Right forelimb (tissue), 1 donor: ENCODE results near the gene RAPGEF6.
"Not testable (repeated sequence)": the region's sequence is repeated elsewhere in the genome, so short reads cannot be mapped to it uniquely, and the experiment has no call there.

Experiments
- DNase-seq: peaks from one replicate; pipeline ENCODE4 v3.0.0-alpha.2; 2018

The RAPGEF6 gene

DNA sequence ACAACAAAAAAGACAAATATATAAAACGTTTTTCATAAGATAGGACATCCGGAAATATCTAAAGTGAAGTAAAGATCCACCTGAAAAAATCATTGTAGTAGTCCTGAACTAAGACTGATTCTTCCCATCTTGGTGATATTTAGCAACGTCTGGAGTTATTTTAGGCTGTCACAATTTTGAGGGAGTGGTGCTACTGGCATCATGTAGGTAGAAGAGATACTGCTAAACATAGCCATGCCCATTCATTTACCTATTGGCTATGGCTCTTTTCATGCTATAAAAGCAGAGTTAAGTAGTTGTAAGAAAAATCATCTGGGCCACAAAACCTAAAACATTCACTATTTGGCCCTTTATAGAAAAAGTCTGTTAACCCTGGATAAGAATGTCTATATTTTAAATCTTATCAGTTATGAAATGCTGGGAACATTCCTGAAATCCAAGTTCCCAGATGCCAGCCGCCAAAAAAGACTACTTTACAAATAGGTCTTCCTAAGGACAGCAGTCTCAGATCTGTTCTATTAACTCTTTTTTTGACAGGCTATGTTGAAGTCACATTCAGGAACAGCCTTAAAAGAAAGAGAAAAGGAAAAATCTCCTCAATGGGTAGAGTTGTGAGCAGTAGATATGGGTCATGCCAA is 27.0 kb downstream of the RAPGEF6 start:
- DNase-seq, result no peak

DNA sequence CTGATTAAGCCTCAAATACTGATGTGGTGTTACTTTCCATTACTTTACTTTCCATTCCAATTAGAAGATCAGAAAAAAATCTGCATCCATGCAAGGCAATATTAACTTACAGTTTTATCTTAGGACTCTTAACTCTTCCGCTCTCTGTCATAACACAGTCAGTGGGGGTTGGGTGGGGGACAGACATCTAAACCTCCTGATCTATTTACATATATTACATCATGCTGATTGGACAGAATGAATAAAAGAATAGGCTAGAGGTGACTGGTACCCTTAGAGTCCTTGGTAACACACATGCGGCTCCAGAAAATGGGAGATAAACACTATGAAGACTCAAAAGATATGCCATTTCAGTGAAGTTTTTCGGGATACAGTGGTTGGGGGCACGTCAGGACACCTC is 27.6 kb downstream of the RAPGEF6 start:
- no peak for DNase-seq

DNA sequence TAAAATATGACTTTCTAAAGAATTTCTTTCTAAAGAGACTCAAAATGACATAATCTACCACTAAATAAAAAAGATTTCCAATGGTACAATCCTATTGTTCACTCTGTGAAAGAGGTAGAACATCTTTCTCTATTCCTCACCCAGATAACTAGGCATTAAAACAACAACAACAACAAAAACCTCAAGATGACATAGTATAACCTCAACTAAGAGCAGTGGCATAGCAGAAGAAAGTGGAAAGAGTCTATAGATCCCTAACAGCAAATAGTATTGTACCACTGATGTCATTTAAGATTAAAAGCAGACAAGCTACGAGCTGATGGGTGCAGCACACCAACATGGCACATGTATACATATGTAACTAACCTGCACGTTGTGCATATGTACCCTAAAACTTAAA is 29.9 kb downstream of the RAPGEF6 start:
- DNase-seq, result no peak

GRCh38 chr5:131595088-131596033 is 39.7 kb downstream of the RAPGEF6 start:
- DNase-seq, result no peak

- no peak for DNase-seq
Measured at GRCh38 chr5:131593921-131594320, 41.1 kb downstream of the RAPGEF6 start.

DNA sequence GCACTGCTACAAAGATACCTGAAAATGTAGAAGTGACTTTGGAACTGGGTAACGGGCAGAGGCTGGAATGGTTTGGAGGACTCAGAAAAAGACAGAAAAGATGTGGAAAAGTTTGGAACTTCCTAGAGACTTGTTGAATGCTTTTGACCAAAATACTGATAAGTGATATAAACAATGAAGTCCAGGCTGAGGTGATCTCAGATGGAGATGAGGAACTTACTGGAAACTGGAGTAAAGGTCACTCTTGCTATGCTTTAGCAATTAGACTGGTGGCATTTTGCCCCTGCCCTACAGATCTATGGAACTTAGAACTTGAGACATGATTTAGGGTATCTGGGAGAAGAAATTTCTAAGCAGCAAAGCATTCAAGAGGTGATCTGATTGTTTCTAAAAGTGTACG is 41.6 kb downstream of the RAPGEF6 start:
- not testable (repeated sequence) for DNase-seq

GRCh38 chr5:131589510-131590348 is 45.3 kb downstream of the RAPGEF6 start:
- peak; percentile 51 for DNase-seq

GRCh38 chr5:131587541-131587940 is 47.5 kb downstream of the RAPGEF6 start:
- DNase-seq, result no peak

GRCh38 chr5:131581702-131582101 is 53.3 kb downstream of the RAPGEF6 start:
- DNase-seq, result no peak

DNA sequence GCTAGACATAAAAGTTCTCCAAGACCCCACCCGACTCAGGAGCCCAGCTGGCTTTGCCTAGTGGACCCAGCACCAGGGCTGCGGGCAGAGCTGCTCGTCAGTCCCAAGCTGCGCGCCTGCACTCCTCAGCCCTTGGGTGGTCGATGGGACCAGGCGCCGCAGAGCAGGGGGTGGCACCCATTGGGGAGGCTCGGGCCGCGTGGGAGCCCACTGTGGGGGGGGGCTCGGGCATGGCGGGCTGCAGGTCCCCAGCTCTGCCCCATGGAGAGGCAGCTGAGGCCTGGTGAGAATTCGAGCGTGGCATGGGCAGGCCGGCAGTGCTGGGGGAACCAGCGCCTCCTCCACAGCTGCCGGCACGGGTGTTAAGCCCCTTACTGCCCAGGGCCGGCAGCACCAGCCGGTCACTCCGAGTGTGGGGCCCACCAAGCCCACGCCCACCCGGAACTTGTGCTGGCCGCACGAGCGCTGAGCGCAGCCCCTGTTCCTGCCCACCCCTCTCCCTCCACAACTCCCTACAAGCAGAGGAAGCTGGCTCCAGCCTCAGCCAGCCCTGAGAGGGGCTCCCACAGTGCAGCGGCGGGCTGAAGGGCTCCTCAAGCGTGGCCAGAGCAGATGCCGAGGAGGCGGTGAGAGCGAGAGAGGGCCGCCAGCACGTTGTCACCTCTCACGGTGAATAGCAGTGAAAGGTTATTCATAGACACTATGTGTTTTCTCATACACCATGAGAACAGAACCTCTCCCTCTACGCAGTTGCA is 54.9 kb downstream of the RAPGEF6 start:
- DNase-seq, result no peak

- no peak for DNase-seq
Measured at GRCh38 chr5:131575660-131576227, 59.3 kb downstream of the RAPGEF6 start.

DNA sequence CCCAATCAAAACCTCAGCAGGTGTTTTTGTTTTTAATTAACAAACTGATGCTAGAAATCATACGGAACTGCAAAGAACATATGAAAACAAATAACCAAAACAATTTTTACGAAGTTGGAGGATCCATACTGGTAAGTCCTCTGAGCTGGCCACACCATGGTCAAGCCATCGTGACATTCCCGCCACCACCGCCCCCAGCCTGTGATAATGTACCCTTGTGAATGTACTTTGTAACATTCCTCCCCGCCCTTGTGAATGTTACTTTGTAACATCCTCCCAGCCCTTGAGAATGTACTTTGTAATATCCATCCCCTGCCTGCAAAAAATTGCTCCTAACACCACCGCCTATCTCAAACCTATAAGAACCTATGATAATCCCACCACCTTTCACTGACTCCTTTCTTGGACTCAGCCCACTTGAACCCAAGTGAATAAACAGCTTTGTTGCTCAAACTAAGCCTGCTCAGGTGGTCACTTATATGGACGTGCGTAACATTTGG is 63.3 kb downstream of the RAPGEF6 start:
- DNase-seq, result no peak

DNA sequence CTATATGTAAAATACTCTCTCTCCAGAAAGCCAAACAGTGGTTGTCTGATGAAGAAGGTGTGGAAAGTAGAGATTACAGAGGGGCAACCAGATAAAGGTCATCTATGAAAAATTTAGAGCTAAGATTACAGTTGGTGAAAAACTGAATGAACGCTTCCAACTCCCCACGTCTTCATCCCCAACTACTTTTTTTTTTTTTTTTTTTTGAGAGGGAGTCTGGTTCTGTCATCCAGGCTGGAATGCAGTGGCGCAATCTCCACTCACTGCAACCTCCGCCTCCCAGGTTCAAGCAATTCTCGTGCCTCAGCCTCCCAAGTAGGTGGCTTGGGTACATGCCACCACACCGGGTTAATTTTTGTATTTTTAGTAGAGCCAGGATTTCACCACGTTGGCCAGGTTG is 64.3 kb downstream of the RAPGEF6 start:
- no peak for DNase-seq

DNA sequence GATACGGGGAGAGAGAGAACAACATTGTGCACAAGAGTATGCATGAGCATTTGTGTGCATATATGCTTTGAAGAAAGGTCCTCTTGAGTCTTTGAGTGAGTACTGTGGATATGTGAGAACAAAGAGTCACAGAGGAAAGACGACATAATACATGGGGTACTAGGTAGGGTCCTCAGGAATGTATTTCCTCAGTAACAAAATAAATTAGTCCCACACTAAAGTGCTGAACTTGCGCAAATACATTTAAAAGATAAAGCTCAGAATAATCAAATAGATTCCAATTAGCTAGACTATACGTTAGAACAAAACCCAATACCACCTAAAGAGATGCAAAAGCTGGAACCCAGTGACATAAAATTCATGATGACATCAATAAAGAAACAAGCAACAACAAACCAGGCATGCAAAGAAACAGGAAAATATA is 70.8 kb downstream of the RAPGEF6 start:
- DNase-seq, result no peak

DNA sequence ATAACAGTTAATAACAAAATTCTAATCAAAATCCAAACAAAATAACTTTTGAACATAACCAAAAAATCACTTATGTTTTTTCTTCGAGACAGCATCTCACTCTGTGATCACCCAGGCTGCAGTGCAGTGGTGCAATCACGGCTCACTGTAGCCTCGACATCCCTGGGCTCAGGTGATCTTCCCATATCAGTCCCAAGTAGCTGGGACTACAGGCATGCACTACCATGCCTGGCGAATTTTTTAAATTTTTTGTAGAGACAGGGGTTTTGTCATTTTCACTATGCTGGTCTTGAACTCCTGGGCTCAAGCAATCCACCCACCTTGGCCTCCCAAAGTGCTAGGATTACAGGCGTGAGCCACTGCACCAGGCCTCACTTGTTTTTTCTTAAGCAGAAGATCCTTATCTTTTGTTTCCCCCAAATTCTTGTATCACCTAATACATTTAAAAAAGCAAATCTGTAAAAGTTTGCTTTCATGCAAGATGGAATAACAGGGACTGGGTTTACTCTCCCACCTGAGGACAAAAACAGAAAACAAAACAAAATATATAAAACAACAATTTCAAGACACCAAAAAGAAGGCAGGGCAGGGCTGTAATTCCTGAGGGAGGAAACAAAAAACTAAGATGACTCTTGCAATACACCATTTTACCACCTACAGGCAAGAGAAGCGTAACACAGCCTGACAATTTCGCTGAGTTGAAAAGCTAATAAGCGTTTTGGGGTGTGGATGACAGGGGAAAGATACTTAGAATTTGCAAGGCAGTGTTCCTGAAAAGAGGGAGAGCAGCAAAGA is 71.4 kb downstream of the RAPGEF6 start:
- no peak for DNase-seq

GRCh38 chr5:131550606-131551005 is 84.4 kb downstream of the RAPGEF6 start:
- DNase-seq, result no peak

- no peak for DNase-seq
Measured at GRCh38 chr5:131548176-131548575, 86.9 kb downstream of the RAPGEF6 start.

DNA sequence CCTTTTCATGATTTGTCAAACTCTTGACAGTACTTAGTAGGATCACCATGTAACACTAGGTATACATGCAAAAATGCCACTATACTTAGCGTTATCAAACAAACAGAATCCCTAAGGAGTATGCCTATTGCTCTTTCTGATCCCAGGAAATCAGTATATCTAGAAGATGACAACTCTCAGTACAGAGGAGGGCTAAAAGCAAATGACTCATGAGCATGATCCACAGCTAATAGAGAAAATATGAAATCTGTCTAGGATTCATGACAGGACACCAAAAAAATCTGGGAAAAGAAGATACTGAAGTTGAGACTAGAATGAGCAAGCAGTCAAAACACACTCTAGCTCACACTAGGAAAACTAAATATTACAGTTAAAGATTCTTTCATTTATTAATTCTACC is 89.2 kb downstream of the RAPGEF6 start:
- DNase-seq, result no peak

DNA sequence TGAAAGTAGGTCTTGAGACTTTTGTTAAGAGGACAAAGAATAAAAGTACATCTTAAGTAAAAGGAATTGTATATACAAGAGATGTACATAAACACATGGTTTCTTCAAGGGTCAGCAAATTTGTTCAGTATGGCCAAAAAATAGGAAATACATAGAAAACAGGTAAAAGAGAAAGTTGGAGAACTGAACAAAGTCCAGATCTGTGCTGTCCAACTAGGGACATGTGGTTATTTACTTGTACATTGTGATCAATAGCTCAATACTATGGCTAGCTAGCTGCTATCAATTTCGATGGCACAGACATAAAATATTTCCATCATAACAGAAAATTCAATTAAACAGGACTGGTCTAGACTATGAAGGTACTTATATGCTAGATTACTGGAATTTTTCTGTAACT is 92.3 kb downstream of the RAPGEF6 start:
- no peak for DNase-seq

DNA sequence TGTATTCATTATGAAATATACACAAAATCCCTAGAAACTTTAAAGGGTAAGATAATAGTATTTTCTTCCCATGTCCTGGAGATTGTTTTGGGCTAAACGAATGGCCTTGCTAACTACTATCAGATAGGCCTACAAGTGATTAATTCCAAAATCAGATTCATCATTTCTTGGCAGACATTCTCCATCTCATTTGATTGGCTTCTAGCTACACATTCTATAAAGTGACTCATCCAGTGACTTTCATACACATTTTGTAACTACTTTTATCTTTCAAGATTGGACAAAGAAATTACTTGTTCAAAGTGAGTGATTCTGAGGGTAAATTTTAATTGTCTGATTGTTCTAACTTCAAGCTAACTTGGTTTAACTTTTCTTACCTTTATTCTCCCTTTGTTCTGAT is 93.3 kb downstream of the RAPGEF6 start:
- no peak for DNase-seq

GRCh38 chr5:131541071-131541470 is 94.0 kb downstream of the RAPGEF6 start:
- no peak for DNase-seq
